DOHH2 (cell line): Measurements from ENCODE around the gene DTNB.

Source experiments
- CTCF ChIP-seq: fragments of 200-600 bp; sonication (generic); IDR thresholded peaks from one replicate; pipeline ENCODE4 v1.5.1; 2014; ENCODE audit warnings: antibody characterized with exemption, mild to moderate bottlenecking, low read depth, low read length; ENCODE audit not compliant: poor library complexity, severe bottlenecking
- EZH2phosphoT487 ChIP-seq: fragments of 200-600 bp; sonication (generic); IDR thresholded peaks from 2 replicates; pipeline ENCODE4 v1.6.1; 2017; ENCODE audit warnings: borderline replicate concordance, mild to moderate bottlenecking, antibody characterized with exemption, low read length, moderate library complexity, mixed read lengths

- TF ChIP-seq CTCF (no peak), EZH2phosphoT487 (no peak)
Measured at GRCh38 chr2:25332571-25332970, 340.8 kb downstream of the DTNB start.
